Testis (tissue), 3 donors: Measurements from ENCODE around the gene AUTS2. TPM values are rescaled to one million over a fixed set of nuclear protein-coding genes. Genes with fewer than 3 reads are reported as not detected.

Source experiments
- DNase-seq: peaks from one replicate; pipeline ENCODE4 v3.0.0-alpha.2; 2019
- H3K27ac ChIP-seq, 2 donors: fragments of 200-600 bp; sonication (generic); one replicate each; pipeline ENCODE4 v1.5.1; 2019
- H3K27me3 ChIP-seq: fragments of 200-600 bp; sonication (generic); one replicate; pipeline ENCODE4 v1.5.1; 2019
- H3K36me3 ChIP-seq: fragments of 200-600 bp; sonication (generic); one replicate; pipeline ENCODE4 v1.5.1; 2017; ENCODE audit warnings: low read depth; ENCODE audit errors: missing control alignments
- H3K4me1 ChIP-seq: fragments of 200-600 bp; sonication (generic); one replicate; pipeline ENCODE4 v1.5.1; 2019
- H3K4me3 ChIP-seq, 2 donors: fragments of 200-600 bp; sonication (generic); one replicate each; pipeline ENCODE4 v1.5.1; 2017 to 2019
- H3K9me3 ChIP-seq: fragments of 200-600 bp; sonication (generic); one replicate; pipeline ENCODE4 v1.5.1; 2017
- CTCF ChIP-seq, 3 experiments: fragments of 450-650 bp in 2 of 3; fragments of 200-600 bp in 1 of 3; sonication (generic) in 1 of 3; IDR thresholded peaks; one replicate each; pipeline ENCODE4 v1.5.1; 2016 to 2019; ENCODE audit warnings: antibody characterized with exemption in 3 of 3, mild to moderate bottlenecking in 2 of 3, moderate library complexity in 1 of 3
- POLR2A ChIP-seq: fragments of 450-650 bp; IDR thresholded peaks from one replicate; pipeline ENCODE4 v1.6.1; 2017; ENCODE audit warnings: antibody characterized with exemption, mild to moderate bottlenecking, moderate library complexity
- WGBS, 2 donors: methylation state at CpG; one replicate each; pipeline ENCODE4 v1.1.5; 2018; 5-methylcytosine and 5-hydroxymethylcytosine counted together
- intact Hi-C: fragments of 100-400 bp; cut with DNase I; formaldehyde crosslinking; loops from one replicate; pipeline ENCODE4 v1.15.1; 2023; ENCODE audit warnings: low total_unique reads
- polyA plus RNA-seq: library from polyadenylated mRNA; stranded (reverse); fragments of 350-450 nt; fragmentation: Illumina TruSeq; extraction: RNeasy Lipid Tissue Mini Kit (QIAGEN cat#74804); gene quantifications from one replicate; pipeline ENCODE4 v1.2.3, GENCODE V29; 2014; ENCODE audit warnings: low read depth, low replicate concordance; ENCODE audit not compliant: insufficient read depth
- total RNA-seq, 2 donors: library from RNA; depleted of rRNA; stranded (reverse); fragments of >200 nt; gene quantifications; one replicate each; pipeline ENCODE4 v1.2.3, GENCODE V29; 2016

Gene AUTS2
- total and polyA plus RNA-seq, 3 donors from 2014 or later, result 21.3 to 75.5 (median 56.1) TPM

- no peak for DNase-seq
- no peak overlapping the region for H3K27ac ChIP-seq
- H3K4me3 ChIP-seq, result no peak overlapping the region
- H3K27me3 ChIP-seq, result no peaks in the 10 kb centered on the region
- no peak for TF ChIP-seq POLR2A
- TF ChIP-seq CTCF (IDR thresholded peaks at IDR 0.05), result no peak
- H3K9me3 ChIP-seq, result no peaks in the 10 kb centered on the region
- intact Hi-C loops, result no loop called here
- 92 to 93% methylated on average over 3 of the region's 3 CpGs for WGBS, 2 donors
- no peaks in the 10 kb centered on the region for H3K4me1 ChIP-seq
- H3K36me3 ChIP-seq, result no peaks in the 10 kb centered on the region
Measured at GRCh38 chr7:70135656-70136055, 537.4 kb downstream of the AUTS2 start.

GRCh38 chr7:70137126-70137525 lies 538.9 kb downstream of the AUTS2 start:
- Histone ChIP-seq H3K27ac (no peak overlapping the region), H3K4me3 (no peak overlapping the region), H3K4me1 (no peaks in the 10 kb centered on the region), H3K27me3 (no peaks in the 10 kb centered on the region), H3K36me3 (no peaks in the 10 kb centered on the region), H3K9me3 (no peaks in the 10 kb centered on the region)
- 77 to 80% methylated on average over 4 of the region's 4 CpGs for WGBS, 2 donors
- DNase-seq, result no peak
- TF ChIP-seq POLR2A (no peak), CTCF (IDR thresholded peaks at IDR 0.05) (no peak)
- intact Hi-C loops, result no loop called here

GRCh38 chr7:70142247-70142932 lies 544.1 kb downstream of the AUTS2 start:
- 87 to 91% methylated on average over 4 of the region's 4 CpGs for WGBS, 2 donors
- Histone ChIP-seq H3K4me1 (no peaks in the 10 kb centered on the region), H3K9me3 (no peaks in the 10 kb centered on the region), H3K27me3 (no peaks in the 10 kb centered on the region), H3K4me3 (no peak overlapping the region), H3K27ac (no peak overlapping the region), H3K36me3 (no peaks in the 10 kb centered on the region)
- no peak for DNase-seq
- intact Hi-C loops, result no loop called here
- TF ChIP-seq POLR2A, result no peak

- H3K36me3 ChIP-seq, result no peaks in the 10 kb centered on the region
- intact Hi-C loops, result no loop called here
- WGBS, 2 donors, result 74% methylated on average over 5 of the region's 5 CpGs
- no peaks in the 10 kb centered on the region for H3K27me3 ChIP-seq
- no peaks in the 10 kb centered on the region for H3K4me1 ChIP-seq
- H3K4me3 ChIP-seq, result no peak overlapping the region
- no peak for DNase-seq
- H3K27ac ChIP-seq, result no peak overlapping the region
- H3K9me3 ChIP-seq, result no peaks in the 10 kb centered on the region
- TF ChIP-seq CTCF (IDR thresholded peaks at IDR 0.05) (no peak), POLR2A (no peak)
Measured at GRCh38 chr7:70143075-70144044, 545.1 kb downstream of the AUTS2 start.

GRCh38 chr7:70148997-70149396 lies 550.7 kb downstream of the AUTS2 start:
- Histone ChIP-seq H3K36me3 (no peaks in the 10 kb centered on the region), H3K4me1 (no peaks in the 10 kb centered on the region), H3K27me3 (no peaks in the 10 kb centered on the region), H3K4me3 (no peak overlapping the region), H3K27ac (no peak overlapping the region), H3K9me3 (no peaks in the 10 kb centered on the region)
- WGBS, 2 donors, result 89 to 95% methylated on average over 1 of the region's 1 CpG
- intact Hi-C loops, result no loop called here
- no peak for TF ChIP-seq POLR2A
- no peak for TF ChIP-seq CTCF (IDR thresholded peaks at IDR 0.05)
- no peak for DNase-seq
